GM23338 (cell line): ENCODE data around the gene FYB2. TPM values are rescaled to one million over a fixed set of nuclear protein-coding genes. Genes with fewer than 3 reads are reported as not detected.

Experiments
- ATAC-seq: fragments of 200-7000 bp; cut with Tn5 transposase; 3 replicates; pipeline ENCODE4 v1.9.1; 2020
- DNase-seq: peaks from one replicate; pipeline ENCODE4 v3.0.0-alpha.2; 2015; ENCODE audit warnings: low spot score
- H2AFZ ChIP-seq: fragments of 200-600 bp; sonication (generic); 2 replicates; pipeline ENCODE4 v1.8.0; 2016; ENCODE audit warnings: antibody characterized with exemption, mild to moderate bottlenecking, moderate library complexity
- H3F3A ChIP-seq: fragments of 200-600 bp; sonication (generic); replicated peaks from 2 replicates; pipeline ENCODE4 v1.8.0; 2017; ENCODE audit warnings: antibody characterized with exemption, mixed run types, low read depth
- H3K27ac ChIP-seq: fragments of 200-600 bp; sonication (generic); 2 replicates; pipeline ENCODE4 v1.6.1; 2016; ENCODE audit warnings: low read depth
- H3K27me3 ChIP-seq: fragments of 200-600 bp; sonication (generic); 2 replicates; pipeline ENCODE4 v1.8.0; 2016; ENCODE audit warnings: mild to moderate bottlenecking, mixed run types, moderate library complexity; ENCODE audit not compliant: insufficient read depth
- H3K36me3 ChIP-seq: fragments of 200-600 bp; sonication (generic); 2 replicates; pipeline ENCODE4 v1.8.0; 2016; ENCODE audit warnings: mild to moderate bottlenecking; ENCODE audit not compliant: insufficient read depth
- H3K4me1 ChIP-seq: fragments of 200-600 bp; sonication (generic); 2 replicates; pipeline ENCODE4 v1.8.0; 2016; ENCODE audit warnings: mild to moderate bottlenecking, moderate library complexity; ENCODE audit not compliant: insufficient read depth
- H3K4me2 ChIP-seq: fragments of 200-600 bp; sonication (generic); 2 replicates; pipeline ENCODE4 v1.7.1; 2017; ENCODE audit warnings: mixed run types
- H3K4me3 ChIP-seq: fragments of 200-600 bp; sonication (generic); 2 replicates; pipeline ENCODE4 v1.6.1; 2016; ENCODE audit warnings: mixed run types
- H3K79me2 ChIP-seq: fragments of 200-600 bp; sonication (generic); replicated peaks from 2 replicates; pipeline ENCODE4 v1.8.0; 2017; ENCODE audit warnings: mild to moderate bottlenecking; ENCODE audit not compliant: insufficient read depth
- H3K9me2 ChIP-seq: fragments of 200-600 bp; sonication (generic); 2 replicates; pipeline ENCODE4 v1.8.0; 2017; ENCODE audit not compliant: insufficient read depth
- H4K20me1 ChIP-seq: fragments of 200-600 bp; sonication (generic); replicated peaks from 2 replicates; pipeline ENCODE4 v1.8.0; 2017; ENCODE audit warnings: mild to moderate bottlenecking; ENCODE audit not compliant: insufficient read depth
- H3K27ac Mint-ChIP-seq: 2 replicates; pipeline ENCODE4 v1.8.0; 2020; ENCODE audit warnings: inconsistent platforms, mild to moderate bottlenecking, moderate library complexity, mixed read lengths
- H3K27me3 Mint-ChIP-seq: 3 replicates; pipeline ENCODE4 v1.8.0; 2022; ENCODE audit warnings: low read depth, mild to moderate bottlenecking, moderate library complexity, mixed read lengths, inconsistent platforms; ENCODE audit not compliant: insufficient read depth, poor library complexity
- H3K36me3 Mint-ChIP-seq: 3 replicates; pipeline ENCODE4 v1.8.0; 2021; ENCODE audit warnings: low read depth, mild to moderate bottlenecking, inconsistent platforms, moderate library complexity, mixed read lengths
- H3K4me1 Mint-ChIP-seq: 3 replicates; pipeline ENCODE4 v1.8.0; 2020; ENCODE audit warnings: mild to moderate bottlenecking, inconsistent platforms, mixed read lengths
- H3K4me3 Mint-ChIP-seq: 3 replicates; pipeline ENCODE4 v1.8.0; 2021; ENCODE audit warnings: moderate library complexity, mild to moderate bottlenecking, inconsistent platforms, mixed read lengths
- H3K9me3 Mint-ChIP-seq: 3 replicates; pipeline ENCODE4 v1.8.0; 2020; ENCODE audit warnings: moderate library complexity, mild to moderate bottlenecking, inconsistent platforms, mixed read lengths
- CREB1 ChIP-seq: fragments of 250-450 bp; sonication (Bioruptor Pico); IDR thresholded peaks from 2 replicates; pipeline ENCODE4 v1.5.0; 2020; ENCODE audit warnings: low read depth, mild to moderate bottlenecking, moderate library complexity
- CTCF ChIP-seq, 2 experiments: fragments of 200-600 bp in 1 of 2; sonication (generic) in 1 of 2; conservative IDR thresholded peaks; 2 replicates each; pipeline versions ENCODE4 v1.5.1 to v1.6.1; 2016 to 2017; ENCODE audit warnings: antibody characterized with exemption in 2 of 2, low read depth in 2 of 2, mild to moderate bottlenecking in 2 of 2, moderate library complexity in 1 of 2
- ETS1 ChIP-seq: IDR thresholded peaks from 2 replicates; pipeline ENCODE4 v1.6.1; 2016; ENCODE audit warnings: antibody characterized with exemption
- EZH2 ChIP-seq: fragments of 200-600 bp; sonication (generic); IDR thresholded peaks from one replicate; pipeline ENCODE4 v1.8.0; 2017; ENCODE audit warnings: antibody characterized with exemption, mild to moderate bottlenecking, low read depth; ENCODE audit not compliant: unreplicated experiment
- EZH2phosphoT487 ChIP-seq: fragments of 200-600 bp; sonication (generic); IDR thresholded peaks from one replicate; pipeline ENCODE4 v1.8.1; 2018; ENCODE audit warnings: antibody characterized with exemption; ENCODE audit not compliant: unreplicated experiment
- JUNB ChIP-seq: IDR thresholded peaks from one replicate; pipeline ENCODE4 v1.6.1; 2016; ENCODE audit warnings: antibody characterized with exemption; ENCODE audit not compliant: unreplicated experiment
- NANOG ChIP-seq: IDR thresholded peaks from 2 replicates; pipeline ENCODE4 v1.6.1; 2016; ENCODE audit warnings: antibody characterized with exemption, borderline replicate concordance
- POLR2AphosphoS5 ChIP-seq: IDR thresholded peaks from 2 replicates; pipeline ENCODE4 v1.6.1; 2016; ENCODE audit warnings: antibody characterized with exemption, low read depth
- STAT1 ChIP-seq: IDR thresholded peaks from one replicate; pipeline ENCODE4 v1.6.1; 2016; ENCODE audit warnings: antibody characterized with exemption; ENCODE audit not compliant: unreplicated experiment
- ZNF114 ChIP-seq: fragments of 250-450 bp; sonication (Bioruptor Pico); IDR thresholded peaks from 2 replicates; pipeline ENCODE4 v1.5.0; 2020; ENCODE audit warnings: mild to moderate bottlenecking, moderate library complexity
- ZNF331 ChIP-seq: fragments of 250-450 bp; sonication (Bioruptor Pico); IDR thresholded peaks from 2 replicates; pipeline ENCODE4 v1.5.0; 2020; ENCODE audit warnings: low read depth, mild to moderate bottlenecking, moderate library complexity
- ZNF462 ChIP-seq: fragments of 250-450 bp; sonication (Bioruptor Pico); IDR thresholded peaks from 2 replicates; pipeline ENCODE4 v1.5.0; 2020; ENCODE audit warnings: mild to moderate bottlenecking, moderate library complexity
- polyA plus RNA-seq: library from polyadenylated mRNA; unstranded; fragments of >200 nt; fragmentation: Nextera tagmentation; extraction: Ambion mirVana; gene quantifications from 2 replicates; pipeline ENCODE4 v1.2.1, GENCODE V29; 2016
- total RNA-seq: library from RNA; depleted of rRNA; stranded (reverse); fragments of >200 nt; shearing (Covaris generic); gene quantifications from 2 replicates; pipeline ENCODE4 v1.2.3, GENCODE V29; 2014
- TF ChIP-seq, protein P1 (sequence below): IDR thresholded peaks from one replicate; pipeline ENCODE4 v1.6.1; 2018; ENCODE audit warnings: antibody characterized with exemption; ENCODE audit not compliant: unreplicated experiment

The FYB2 gene
- total and polyA plus RNA-seq, 2 experiments from 2014 or later, result 0.39 TPM; not detected in 1

GRCh38 chr1:56797065-56797685 lies 22.0 kb downstream of the FYB2 start:
- Histone ChIP-seq H3K79me2 (no peaks in the 10 kb centered on the region), H3K9me2 (no peaks in the 10 kb centered on the region), H3K4me2 (no peak overlapping the region; the same call in 1 of the 2 replicates), H3K27me3 (no peaks in the 10 kb centered on the region; the same call in 1 of the 2 replicates), H2AFZ (no peak overlapping the region), H3K4me1 (peaks cover 7% of the 10 kb centered on the region), H3K36me3 (no peaks in the 10 kb centered on the region), H4K20me1 (no peaks in the 10 kb centered on the region), H3K27ac (no peak overlapping the region), H3F3A (no peaks in the 10 kb centered on the region), H3K4me3 (no peak overlapping the region)
- no peaks in the 10 kb centered on the region for H3K36me3 Mint-ChIP-seq
- H3K27me3 Mint-ChIP-seq, result peaks cover 1% of the 10 kb centered on the region
- ATAC-seq (peak; percentile 72), DNase-seq (no peak)
- H3K4me3 Mint-ChIP-seq, result no peak overlapping the region
- no peaks in the 10 kb centered on the region for H3K9me3 Mint-ChIP-seq
- no peak overlapping the region for H3K27ac Mint-ChIP-seq
- TF ChIP-seq EZH2 (no peak), JUNB (no peak), POLR2AphosphoS5 (no peak), CREB1 (CRISPR knock-in tag) (no peak), ZNF114 (no peak), STAT1 (no peak), ZNF331 (CRISPR knock-in tag) (no peak), CTCF (conservative IDR thresholded peaks at IDR 0.05; ENCODE audit: low read depth in 2 of 2) (no peak), ETS1 (no peak), EZH2phosphoT487 (no peak), NANOG (no peak), ZNF462 (CRISPR knock-in tag) (no peak)
- TF ChIP-seq, protein P1, sequence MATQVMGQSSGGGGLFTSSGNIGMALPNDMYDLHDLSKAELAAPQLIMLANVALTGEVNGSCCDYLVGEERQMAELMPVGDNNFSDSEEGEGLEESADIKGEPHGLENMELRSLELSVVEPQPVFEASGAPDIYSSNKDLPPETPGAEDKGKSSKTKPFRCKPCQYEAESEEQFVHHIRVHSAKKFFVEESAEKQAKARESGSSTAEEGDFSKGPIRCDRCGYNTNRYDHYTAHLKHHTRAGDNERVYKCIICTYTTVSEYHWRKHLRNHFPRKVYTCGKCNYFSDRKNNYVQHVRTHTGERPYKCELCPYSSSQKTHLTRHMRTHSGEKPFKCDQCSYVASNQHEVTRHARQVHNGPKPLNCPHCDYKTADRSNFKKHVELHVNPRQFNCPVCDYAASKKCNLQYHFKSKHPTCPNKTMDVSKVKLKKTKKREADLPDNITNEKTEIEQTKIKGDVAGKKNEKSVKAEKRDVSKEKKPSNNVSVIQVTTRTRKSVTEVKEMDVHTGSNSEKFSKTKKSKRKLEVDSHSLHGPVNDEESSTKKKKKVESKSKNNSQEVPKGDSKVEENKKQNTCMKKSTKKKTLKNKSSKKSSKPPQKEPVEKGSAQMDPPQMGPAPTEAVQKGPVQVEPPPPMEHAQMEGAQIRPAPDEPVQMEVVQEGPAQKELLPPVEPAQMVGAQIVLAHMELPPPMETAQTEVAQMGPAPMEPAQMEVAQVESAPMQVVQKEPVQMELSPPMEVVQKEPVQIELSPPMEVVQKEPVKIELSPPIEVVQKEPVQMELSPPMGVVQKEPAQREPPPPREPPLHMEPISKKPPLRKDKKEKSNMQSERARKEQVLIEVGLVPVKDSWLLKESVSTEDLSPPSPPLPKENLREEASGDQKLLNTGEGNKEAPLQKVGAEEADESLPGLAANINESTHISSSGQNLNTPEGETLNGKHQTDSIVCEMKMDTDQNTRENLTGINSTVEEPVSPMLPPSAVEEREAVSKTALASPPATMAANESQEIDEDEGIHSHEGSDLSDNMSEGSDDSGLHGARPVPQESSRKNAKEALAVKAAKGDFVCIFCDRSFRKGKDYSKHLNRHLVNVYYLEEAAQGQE, result no peak
- H3K4me1 Mint-ChIP-seq, result peaks cover 15% of the 10 kb centered on the region; the same call in 2 of the 3 replicates
